Kidney epithelial cell (primary cell): Measurements from ENCODE around the gene ARHGDIA. TPM values are rescaled to one million over a fixed set of nuclear protein-coding genes. Genes with fewer than 3 reads are reported as not detected.
"Not testable (repeated sequence)": the region's sequence is repeated elsewhere in the genome, so short reads cannot be mapped to it uniquely, and the experiment has no call there.

Experiments
- DNase-seq: peaks from one replicate; pipeline ENCODE4 v3.0.0-alpha.2; 2010; ENCODE audit warnings: low read depth
- H3K27me3 ChIP-seq: 2 replicates; pipeline ENCODE4 v1.6.0; 2011; ENCODE audit warnings: low read length; ENCODE audit not compliant: control insufficient read depth, insufficient read depth
- H3K36me3 ChIP-seq: 2 replicates; pipeline ENCODE4 v1.5.1; 2011; ENCODE audit warnings: low read length; ENCODE audit not compliant: control insufficient read depth, insufficient read depth
- H3K4me3 ChIP-seq: 2 replicates; pipeline ENCODE4 v1.5.1; 2011; ENCODE audit warnings: low read depth, mild to moderate bottlenecking, control low read depth, low read length
- CTCF ChIP-seq: IDR thresholded peaks from 2 replicates; pipeline ENCODE4 v1.5.1; 2011; ENCODE audit warnings: mild to moderate bottlenecking, moderate library complexity, low read length, control low read depth, inconsistent platforms; ENCODE audit not compliant: insufficient read depth, poor library complexity, severe bottlenecking
- total RNA-seq: library from RNA; depleted of rRNA; stranded (reverse); fragments of >200 nt; gene quantifications from 2 replicates; pipeline ENCODE4 v1.2.3, GENCODE V29; 2015

Gene ARHGDIA
- total RNA-seq = 243 and 355 TPM in 2 replicates

- no peak for DNase-seq
- H3K36me3 ChIP-seq = peaks cover 3% of the 10 kb centered on the region
- H3K4me3 ChIP-seq = peak within 1 kb of the TSS; percentile 84
- TF ChIP-seq CTCF = no peak
- H3K27me3 ChIP-seq = no peaks in the 10 kb centered on the region
Observed at GRCh38 chr17:81870981-81871386, at the start of gene ARHGDIA. ARHGDIA (minus strand) TSS chr17:81871337; CDS start chr17:81869930, 1,407 bp downstream.

- no peak for DNase-seq
- Histone ChIP-seq H3K27me3 (no peaks in the 10 kb centered on the region), H3K4me3 (no peak overlapping the region), H3K36me3 (peaks cover 6% of the 10 kb centered on the region)
- TF ChIP-seq CTCF = no peak
Observed at GRCh38 chr17:81918832-81919545, 47.9 kb upstream of the ARHGDIA start.

GRCh38 chr17:81918333-81918669 is 47.2 kb upstream of the ARHGDIA start:
- H3K4me3 ChIP-seq, H3K36me3 ChIP-seq, H3K27me3 ChIP-seq, DNase-seq: not testable (repeated sequence)

- Histone ChIP-seq H3K27me3 (no peaks in the 10 kb centered on the region), H3K36me3 (peaks cover 7% of the 10 kb centered on the region), H3K4me3 (peak within 1 kb of the TSS; percentile 71)
- no peak for DNase-seq
- no peak for TF ChIP-seq CTCF
Observed at GRCh38 chr17:81917565-81918332, 46.6 kb upstream of the ARHGDIA start, which contains the start of gene SIRT7. SIRT7 (minus strand) TSS chr17:81918176; CDS start chr17:81918131, 45 bp downstream.

- no peak for TF ChIP-seq CTCF
- H3K4me3 ChIP-seq = no peak overlapping the region
- no peak for DNase-seq
- H3K36me3 ChIP-seq = peaks cover 7% of the 10 kb centered on the region
- no peaks in the 10 kb centered on the region for H3K27me3 ChIP-seq
Observed at GRCh38 chr17:81916234-81917001, 45.3 kb upstream of the ARHGDIA start.

GRCh38 chr17:81915331-81915730 is 44.2 kb upstream of the ARHGDIA start:
- no peak overlapping the region for H3K4me3 ChIP-seq
- no peak for DNase-seq
- H3K27me3 ChIP-seq = no peaks in the 10 kb centered on the region
- H3K36me3 ChIP-seq = peaks cover 6% of the 10 kb centered on the region
- no peak for TF ChIP-seq CTCF
